ENCODE results near the gene STOML1. TPM values are rescaled to one million over a fixed set of nuclear protein-coding genes. Genes with fewer than 3 reads are reported as not detected.

STOML1 gene
- total RNA-seq, 1 experiment from 2014 or later, result 5.4 TPM

- CTCF ChIA-PET, result interaction anchor here (0.9 to 8.2 kb wide), 6 partner anchors 13 to 333 kb away, joined by 4 to 69 read pairs (median 5); no protein-coding TSS in a partner anchor
- no peak overlapping the region for H3K27ac Mint-ChIP-seq
These were observed 4.8 kb downstream of the STOML1 start for GRCh38 chr15:73987250-73987649.

GRCh38 chr15:73986776-73987056, 5.4 kb downstream of the STOML1 start:
- H3K36me3 Mint-ChIP-seq, result no peaks in the 10 kb centered on the region
- no peak overlapping the region for H3K4me3 Mint-ChIP-seq
- no peak overlapping the region; the same call in 1 of the 2 replicates for H3K27ac Mint-ChIP-seq
- H3K27me3 Mint-ChIP-seq (ENCODE audit: low read depth), result peaks cover 5% of the 10 kb centered on the region
- POLR2A ChIA-PET, result no interaction called here
- H3K9me3 Mint-ChIP-seq, result no peaks in the 10 kb centered on the region
- peak; percentile 31; the same call in 1 of the 2 replicates for ATAC-seq
- no peak for DNase-seq (ENCODE audit: low spot score)
- H3K4me1 Mint-ChIP-seq, result no peaks in the 10 kb centered on the region
- CTCF ChIA-PET, result interaction anchor here (1.0 to 8.2 kb wide), 5 partner anchors 13 to 334 kb away, joined by 4 to 69 read pairs (median 5); no protein-coding TSS in a partner anchor
- TF ChIP-seq ZMAT4 (CRISPR knock-in tag; IDR thresholded peaks at IDR 0.05) (no peak), SOX15 (CRISPR knock-in tag; IDR thresholded peaks at IDR 0.05) (no peak), E2F4 (CRISPR knock-in tag; IDR thresholded peaks at IDR 0.05; ENCODE audit: borderline replicate concordance, low read depth) (no peak), JAZF1 (CRISPR knock-in tag; IDR thresholded peaks at IDR 0.05) (no peak), USF1 (CRISPR knock-in tag; IDR thresholded peaks at IDR 0.05) (no peak), ZNF512 (CRISPR knock-in tag; IDR thresholded peaks at IDR 0.05; ENCODE audit: borderline replicate concordance) (no peak), TP53 (CRISPR knock-in tag; IDR thresholded peaks at IDR 0.05) (no peak), ZBTB21 (CRISPR knock-in tag; IDR thresholded peaks at IDR 0.05; ENCODE audit: borderline replicate concordance) (no peak), PRRX2 (CRISPR knock-in tag; IDR thresholded peaks at IDR 0.05) (no peak)

More at GRCh38 chr15:73987250-73987649, 4.8 kb downstream of the STOML1 start:
- POLR2A ChIA-PET, result no interaction called here
- Mint-ChIP-seq H3K4me3 (no peak overlapping the region), H3K9me3 (no peaks in the 10 kb centered on the region), H3K27me3 (ENCODE audit: low read depth) (peaks cover 5% of the 10 kb centered on the region), H3K36me3 (no peaks in the 10 kb centered on the region), H3K4me1 (peaks cover under 1% of the 10 kb centered on the region; the same call in 1 of the 2 replicates)
- ATAC-seq (no peak), DNase-seq (ENCODE audit: low spot score) (no peak)
- TF ChIP-seq GABPB1 (CRISPR knock-in tag; IDR thresholded peaks at IDR 0.05), result no peak
- no peak for TF ChIP-seq AR (CRISPR knock-in tag; IDR thresholded peaks at IDR 0.05)
- TF ChIP-seq ZNF423 (CRISPR knock-in tag; IDR thresholded peaks at IDR 0.05), result no peak
- TF ChIP-seq ZNF281 (CRISPR knock-in tag; IDR thresholded peaks at IDR 0.05), result no peak
- no peak for TF ChIP-seq ERG (CRISPR knock-in tag; IDR thresholded peaks at IDR 0.05)
- TF ChIP-seq ZMAT4 (CRISPR knock-in tag; IDR thresholded peaks at IDR 0.05), result no peak
- TF ChIP-seq FOXK1 (CRISPR knock-in tag; IDR thresholded peaks at IDR 0.05), result no peak
- TF ChIP-seq JUN (CRISPR knock-in tag; IDR thresholded peaks at IDR 0.05), result no peak
- TF ChIP-seq ETV6 (CRISPR knock-in tag; IDR thresholded peaks at IDR 0.05), result no peak
- TF ChIP-seq HMGA2 (CRISPR knock-in tag; IDR thresholded peaks at IDR 0.05), result no peak

Data from WTC11 (cell line).